Measurements from ENCODE around the gene RSBN1.

DNA sequence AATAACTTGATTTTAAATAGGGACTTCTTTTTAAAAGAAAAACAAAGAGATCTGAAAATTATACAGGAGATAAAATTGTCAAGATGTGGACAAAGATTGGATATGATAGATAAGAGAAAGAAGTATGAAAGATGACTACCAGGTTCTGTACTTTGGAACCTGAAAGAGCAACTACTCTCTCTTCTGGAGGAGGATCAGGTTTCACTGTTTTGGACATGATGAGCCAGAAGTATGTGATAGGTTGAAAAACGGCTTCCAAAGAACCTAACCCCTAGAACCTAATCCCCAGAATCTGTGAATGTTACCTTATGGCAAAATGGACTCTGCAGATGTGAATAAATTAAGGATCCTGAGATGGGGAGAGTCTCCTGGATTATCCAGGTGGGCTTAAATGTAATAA lies 26.2 kb downstream of the RSBN1 start:
- TF ChIP-seq, protein P1, sequence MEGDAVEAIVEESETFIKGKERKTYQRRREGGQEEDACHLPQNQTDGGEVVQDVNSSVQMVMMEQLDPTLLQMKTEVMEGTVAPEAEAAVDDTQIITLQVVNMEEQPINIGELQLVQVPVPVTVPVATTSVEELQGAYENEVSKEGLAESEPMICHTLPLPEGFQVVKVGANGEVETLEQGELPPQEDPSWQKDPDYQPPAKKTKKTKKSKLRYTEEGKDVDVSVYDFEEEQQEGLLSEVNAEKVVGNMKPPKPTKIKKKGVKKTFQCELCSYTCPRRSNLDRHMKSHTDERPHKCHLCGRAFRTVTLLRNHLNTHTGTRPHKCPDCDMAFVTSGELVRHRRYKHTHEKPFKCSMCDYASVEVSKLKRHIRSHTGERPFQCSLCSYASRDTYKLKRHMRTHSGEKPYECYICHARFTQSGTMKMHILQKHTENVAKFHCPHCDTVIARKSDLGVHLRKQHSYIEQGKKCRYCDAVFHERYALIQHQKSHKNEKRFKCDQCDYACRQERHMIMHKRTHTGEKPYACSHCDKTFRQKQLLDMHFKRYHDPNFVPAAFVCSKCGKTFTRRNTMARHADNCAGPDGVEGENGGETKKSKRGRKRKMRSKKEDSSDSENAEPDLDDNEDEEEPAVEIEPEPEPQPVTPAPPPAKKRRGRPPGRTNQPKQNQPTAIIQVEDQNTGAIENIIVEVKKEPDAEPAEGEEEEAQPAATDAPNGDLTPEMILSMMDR (IDR thresholded peaks at IDR 0.05): no peak
- no peak for TF ChIP-seq POLR2A (IDR thresholded peaks at IDR 0.05)
- TF ChIP-seq POLR2AphosphoS5 (IDR thresholded peaks at IDR 0.05): no peak
- no peak for TF ChIP-seq EP300 (IDR thresholded peaks at IDR 0.05)
